ENCODE data around the gene HSD17B12.

Gene HSD17B12

GRCh38 chr11:43874738-43875137 is 194.2 kb downstream of the HSD17B12 start:
- no peak for DNase-seq (ENCODE audit: low read depth in 2 of 2)
- no peak for TF ChIP-seq CTCF (IDR thresholded peaks at IDR 0.05; ENCODE audit: low read depth, low read length)

GRCh38 chr11:43879789-43880639 is 199.5 kb downstream of the HSD17B12 start:
- TF ChIP-seq CTCF (IDR thresholded peaks at IDR 0.05; ENCODE audit: low read depth, low read length): no peak
- DNase-seq (ENCODE audit: low read depth in 2 of 2): no peak
- H3K4me3 ChIP-seq (replicated peaks in 1 of 2; ENCODE audit: low read depth in 2 of 2, low read length in 2 of 2): peak overlapping the region; percentile 90 to 91

More at GRCh38 chr11:43874738-43875137, 194.2 kb downstream of the HSD17B12 start:
- H3K4me3 ChIP-seq (replicated peaks in 1 of 2; ENCODE audit: low read depth in 2 of 2, low read length in 2 of 2): no peak overlapping the region

GRCh38 chr11:43880640-43881159 is 200.2 kb downstream of the HSD17B12 start, which contains the start of gene ALKBH3:
Gene ALKBH3, plus strand, starts transcription at chr11:43880831. Its CDS starts 1,822 bp downstream, at chr11:43882653.
- peak; percentile 97 for DNase-seq (ENCODE audit: low read depth in 2 of 2)
- TF ChIP-seq CTCF (IDR thresholded peaks at IDR 0.05; ENCODE audit: low read depth, low read length): no peak
- peak within 1 kb of the TSS; percentile 90 to 91 for H3K4me3 ChIP-seq (replicated peaks in 1 of 2; ENCODE audit: low read depth in 2 of 2, low read length in 2 of 2)

- H3K4me3 ChIP-seq (replicated peaks in 1 of 2; ENCODE audit: low read depth in 2 of 2, low read length in 2 of 2): no peak overlapping the region
- no peak for TF ChIP-seq CTCF (IDR thresholded peaks at IDR 0.05; ENCODE audit: low read depth, low read length)
- DNase-seq (ENCODE audit: low read depth in 2 of 2): no peak
These were observed 212.3 kb downstream of the HSD17B12 start for GRCh38 chr11:43892851-43893250.

- TF ChIP-seq CTCF (IDR thresholded peaks at IDR 0.05; ENCODE audit: low read depth, low read length): no peak
These were observed 214.0 kb downstream of the HSD17B12 start for GRCh38 chr11:43894546-43894945.

GRCh38 chr11:43895601-43896000 is 215.1 kb downstream of the HSD17B12 start:
- H3K4me3 ChIP-seq (replicated peaks in 1 of 2; ENCODE audit: low read depth in 2 of 2, low read length in 2 of 2): no peak overlapping the region
- TF ChIP-seq CTCF (IDR thresholded peaks at IDR 0.05; ENCODE audit: low read depth, low read length): no peak
- DNase-seq (ENCODE audit: low read depth in 2 of 2): no peak

More at GRCh38 chr11:43894546-43894945, 214.0 kb downstream of the HSD17B12 start:
- DNase-seq (ENCODE audit: low read depth in 2 of 2): no peak
- H3K4me3 ChIP-seq (replicated peaks in 1 of 2; ENCODE audit: low read depth in 2 of 2, low read length in 2 of 2): no peak overlapping the region
